SK-N-SH (cell line): Measurements from ENCODE around the gene SLC24A3. TPM values are rescaled to one million over a fixed set of nuclear protein-coding genes. Genes with fewer than 3 reads are reported as not detected.

Experiments
- CTCF ChIA-PET: fragments of 300-600, 350-600 bp; formaldehyde crosslinking; extraction: SDS; loops from one replicate; lab custom pipeline; 2021; lab: Yijun Ruan, JAX
- POLR2A ChIA-PET: fragments of 350-600 bp; sonication (Branson Sonifier 250); formaldehyde crosslinking; extraction: SDS; loops from one replicate; lab custom pipeline; 2020; ENCODE audit warnings: antibody characterized with exemption, inconsistent platforms; lab: Yijun Ruan, JAX
- DNase-seq: peaks from one replicate; pipeline ENCODE4 v3.0.0; 2012
- H2AFZ ChIP-seq: fragments of 200-600 bp; sonication (generic); 2 replicates; pipeline ENCODE4 v1.8.1; 2016; ENCODE audit warnings: antibody characterized with exemption, mild to moderate bottlenecking, low read depth
- H3F3A ChIP-seq: fragments of 200-600 bp; sonication (generic); replicated peaks from 2 replicates; pipeline ENCODE3; 2016; ENCODE audit warnings: antibody characterized with exemption, mild to moderate bottlenecking; ENCODE audit not compliant: insufficient read depth
- H3K27ac ChIP-seq, 2 experiments: fragments of 200-500 bp in 1 of 2; fragments of 200-600 bp in 1 of 2; sonication (Bioruptor generic) in 1 of 2; sonication (generic), shearing (Covaris generic) in 1 of 2; 2 replicates each; pipeline versions ENCODE4 v1.5.1 to v1.6.1; 2014 to 2016; ENCODE audit warnings: low read depth in 2 of 2, inconsistent platforms in 1 of 2, low read length in 1 of 2, mild to moderate bottlenecking in 1 of 2, mixed read lengths in 1 of 2
- H3K27me3 ChIP-seq: fragments of 200-600 bp; sonication (generic), shearing (Covaris generic); 2 replicates; pipeline ENCODE4 v1.6.1; 2016; ENCODE audit warnings: mixed run types; ENCODE audit not compliant: insufficient read depth
- H3K36me3 ChIP-seq, 2 experiments: fragments of 200-500 bp in 1 of 2; fragments of 200-600 bp in 1 of 2; sonication (Bioruptor generic) in 1 of 2; sonication (generic) in 1 of 2; replicated peaks in 1 of 2; 2 replicates each; pipeline versions ENCODE3 to v1.5.1; 2014 to 2016; ENCODE audit warnings: low read length in 1 of 2, mild to moderate bottlenecking in 1 of 2; ENCODE audit not compliant: insufficient read depth in 2 of 2, control insufficient read depth in 1 of 2
- H3K4me1 ChIP-seq, 2 experiments: fragments of 200-500 bp in 1 of 2; fragments of 200-600 bp in 1 of 2; sonication (Bioruptor generic) in 1 of 2; sonication (generic), shearing (Covaris generic) in 1 of 2; 2 replicates each; pipeline versions ENCODE4 v1.5.1 to v1.6.1; 2014 to 2016; ENCODE audit warnings: low read depth in 1 of 2, low read length in 1 of 2, mixed run types in 1 of 2; ENCODE audit not compliant: insufficient read depth in 2 of 2, control insufficient read depth in 1 of 2
- H3K4me2 ChIP-seq: fragments of 200-600 bp; sonication (generic), shearing (Covaris generic); 2 replicates; pipeline ENCODE4 v1.6.1; 2017; ENCODE audit warnings: mixed run types
- H3K4me3 ChIP-seq, 2 experiments: fragments of 200-500 bp in 1 of 2; fragments of 200-600 bp in 1 of 2; sonication (Bioruptor generic) in 1 of 2; sonication (generic), shearing (Covaris generic) in 1 of 2; 2 replicates each; pipeline versions ENCODE4 v1.5.1 to v1.8.1; 2014 to 2016; ENCODE audit warnings: low read depth in 2 of 2, inconsistent platforms in 1 of 2, low read length in 1 of 2, mild to moderate bottlenecking in 1 of 2, mixed read lengths in 1 of 2, moderate library complexity in 1 of 2
- H3K79me2 ChIP-seq: fragments of 200-600 bp; sonication (generic); 2 replicates; pipeline ENCODE4 v1.8.1; 2017; ENCODE audit warnings: mild to moderate bottlenecking; ENCODE audit not compliant: insufficient read depth
- H3K9ac ChIP-seq: fragments of 200-600 bp; sonication (generic); 2 replicates; pipeline ENCODE4 v1.6.1; 2017; ENCODE audit warnings: mixed run types
- H3K9me2 ChIP-seq: fragments of 200-600 bp; sonication (generic); 2 replicates; pipeline ENCODE4 v1.6.1; 2017; ENCODE audit warnings: mixed run types
- H3K9me3 ChIP-seq: fragments of 200-600 bp; sonication (generic); 2 replicates; pipeline ENCODE4 v1.6.1; 2017; ENCODE audit warnings: mixed run types, mild to moderate bottlenecking, moderate library complexity
- H4K20me1 ChIP-seq: fragments of 200-600 bp; sonication (generic); 2 replicates; pipeline ENCODE4 v1.6.1; 2017; ENCODE audit warnings: mild to moderate bottlenecking, mixed run types; ENCODE audit not compliant: insufficient read depth
- FOSL2 ChIP-seq: IDR thresholded peaks from 2 replicates; pipeline ENCODE4 v1.4.0; 2012; ENCODE audit warnings: low read depth, mild to moderate bottlenecking, moderate library complexity, borderline replicate concordance
- FOXJ3 ChIP-seq: sonication (generic); formaldehyde crosslinking; IDR thresholded peaks from 2 replicates; pipeline ENCODE4 v1.5.1; 2020; ENCODE audit warnings: mild to moderate bottlenecking, missing genetic modification reagents
- GABPA ChIP-seq: IDR thresholded peaks from 2 replicates; pipeline ENCODE4 v1.4.0; 2012; ENCODE audit warnings: low read depth, mild to moderate bottlenecking
- NFIC ChIP-seq: IDR thresholded peaks from 2 replicates; pipeline ENCODE4 v1.4.0; 2012; ENCODE audit warnings: borderline replicate concordance
- NRF1 ChIP-seq: IDR thresholded peaks from 2 replicates; pipeline ENCODE4 v1.6.1; 2012; ENCODE audit warnings: low read depth, mild to moderate bottlenecking, low read length
- PBX3 ChIP-seq: IDR thresholded peaks from 2 replicates; pipeline ENCODE4; 2012
- POLR2AphosphoS5 ChIP-seq: IDR thresholded peaks from 2 replicates; pipeline ENCODE4 v1.6.1; 2012; ENCODE audit warnings: low read depth, low read length
- RCOR1 ChIP-seq: fragments of 150-350 bp; IDR thresholded peaks from 2 replicates; pipeline ENCODE4 v1.6.1; 2017; ENCODE audit warnings: antibody characterized with exemption, low read length
- REST ChIP-seq: IDR thresholded peaks from 2 replicates; pipeline ENCODE4 v1.6.1; 2012; ENCODE audit warnings: mild to moderate bottlenecking, low read depth, low read length, moderate library complexity
- RFX5 ChIP-seq: IDR thresholded peaks from 2 replicates; pipeline ENCODE4 v1.6.1; 2012; ENCODE audit warnings: mild to moderate bottlenecking, improper control_type of control experiment, low read length
- RXRA ChIP-seq: IDR thresholded peaks from 2 replicates; pipeline ENCODE4 v1.4.0; 2012; ENCODE audit warnings: low read depth, mild to moderate bottlenecking, borderline replicate concordance
- SIN3A ChIP-seq: IDR thresholded peaks from 2 replicates; pipeline ENCODE4 v1.6.1; 2012; ENCODE audit warnings: low read depth, mild to moderate bottlenecking, low read length, moderate library complexity, borderline replicate concordance
- SMC3 ChIP-seq: IDR thresholded peaks from 2 replicates; pipeline ENCODE4 v1.6.1; 2012; ENCODE audit warnings: low read depth, low read length, improper control_type of control experiment
- TAF1 ChIP-seq: IDR thresholded peaks from 2 replicates; pipeline ENCODE4 v1.6.1; 2012; ENCODE audit warnings: low read depth, mild to moderate bottlenecking, low read length, moderate library complexity, borderline replicate concordance
- TCF12 ChIP-seq: IDR thresholded peaks from 2 replicates; pipeline ENCODE4 v1.4.0; 2012
- TEAD4 ChIP-seq: IDR thresholded peaks from 2 replicates; pipeline ENCODE4 v1.4.0; 2012; ENCODE audit warnings: mild to moderate bottlenecking, borderline replicate concordance; ENCODE audit not compliant: insufficient read depth
- USF2 ChIP-seq: fragments of 150-350 bp; IDR thresholded peaks from 2 replicates; pipeline ENCODE4 v1.6.1; 2017; ENCODE audit warnings: antibody characterized with exemption, low read length, low read depth, borderline replicate concordance
- WGBS: methylation state at CpG from one replicate; pipeline ENCODE4 v1.1.6; 2017; ENCODE audit warnings: low lambda C conversion rate; 5-methylcytosine and 5-hydroxymethylcytosine counted together
- polyA plus RNA-seq, 3 experiments: library from polyadenylated mRNA; depleted of rRNA; stranded (reverse); fragments of >200 nt; gene quantifications; 2 replicates each; pipeline ENCODE4 v1.2.3, GENCODE V29; 2012
- TF ChIP-seq, protein P1 (sequence below): fragments of 150-350 bp; IDR thresholded peaks from 2 replicates; pipeline ENCODE4 v1.6.1; 2016; ENCODE audit warnings: mild to moderate bottlenecking, low read depth, low read length
- TF ChIP-seq, protein P2 (sequence below): fragments of 200-600 bp; sonication (generic); IDR thresholded peaks from 2 replicates; pipeline ENCODE4 v1.6.1; 2017; ENCODE audit warnings: antibody characterized with exemption, mild to moderate bottlenecking, moderate library complexity
- TF ChIP-seq, protein P3 (sequence below): IDR thresholded peaks from 2 replicates; pipeline ENCODE4 v1.4.0; 2012; ENCODE audit warnings: low read depth, borderline replicate concordance

Gene SLC24A3
- not detected in 2 replicates for polyA plus RNA-seq (2012; rRNA removed)
- not detected in 2 replicates for polyA plus RNA-seq (2012; cell fraction: cytosol; rRNA removed)
- polyA plus RNA-seq (2012; cell fraction: nucleus; rRNA removed): not detected in 2 replicates

- Histone ChIP-seq H3K4me1 (no peaks in the 10 kb centered on the region; a peak in 1 of 4 replicates), H3K9me2 (no peaks in the 10 kb centered on the region), H3K27me3 (peaks cover 73% of the 10 kb centered on the region), H3K4me2 (peak within 1 kb of the TSS; percentile 15; the same call in 1 of the 2 replicates), H3K36me3 (no peaks in the 10 kb centered on the region), H3K79me2 (no peaks in the 10 kb centered on the region), H3F3A (no peaks in the 10 kb centered on the region), H3K4me3 (no peak within 1 kb of the TSS), H3K9ac (no peak within 1 kb of the TSS), H3K9me3 (no peaks in the 10 kb centered on the region), H3K27ac (no peak within 1 kb of the TSS), H4K20me1 (no peaks in the 10 kb centered on the region), H2AFZ (no peak within 1 kb of the TSS)
- no peak for DNase-seq
- ChIA-PET POLR2A (no interaction called here), CTCF (no interaction called here)
- TF ChIP-seq TCF12 (no peak), NRF1 (no peak), NFIC (no peak), SMC3 (no peak), FOSL2 (no peak), GABPA (no peak), USF2 (no peak), RXRA (no peak), SIN3A (no peak), FOXJ3 (CRISPR knock-in tag) (no peak), PBX3 (no peak), TEAD4 (no peak), POLR2AphosphoS5 (no peak), RCOR1 (no peak), TAF1 (no peak), REST (no peak), RFX5 (no peak)
- TF ChIP-seq, protein P1, sequence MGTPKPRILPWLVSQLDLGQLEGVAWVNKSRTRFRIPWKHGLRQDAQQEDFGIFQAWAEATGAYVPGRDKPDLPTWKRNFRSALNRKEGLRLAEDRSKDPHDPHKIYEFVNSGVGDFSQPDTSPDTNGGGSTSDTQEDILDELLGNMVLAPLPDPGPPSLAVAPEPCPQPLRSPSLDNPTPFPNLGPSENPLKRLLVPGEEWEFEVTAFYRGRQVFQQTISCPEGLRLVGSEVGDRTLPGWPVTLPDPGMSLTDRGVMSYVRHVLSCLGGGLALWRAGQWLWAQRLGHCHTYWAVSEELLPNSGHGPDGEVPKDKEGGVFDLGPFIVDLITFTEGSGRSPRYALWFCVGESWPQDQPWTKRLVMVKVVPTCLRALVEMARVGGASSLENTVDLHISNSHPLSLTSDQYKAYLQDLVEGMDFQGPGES: no peak
- TF ChIP-seq, protein P2, sequence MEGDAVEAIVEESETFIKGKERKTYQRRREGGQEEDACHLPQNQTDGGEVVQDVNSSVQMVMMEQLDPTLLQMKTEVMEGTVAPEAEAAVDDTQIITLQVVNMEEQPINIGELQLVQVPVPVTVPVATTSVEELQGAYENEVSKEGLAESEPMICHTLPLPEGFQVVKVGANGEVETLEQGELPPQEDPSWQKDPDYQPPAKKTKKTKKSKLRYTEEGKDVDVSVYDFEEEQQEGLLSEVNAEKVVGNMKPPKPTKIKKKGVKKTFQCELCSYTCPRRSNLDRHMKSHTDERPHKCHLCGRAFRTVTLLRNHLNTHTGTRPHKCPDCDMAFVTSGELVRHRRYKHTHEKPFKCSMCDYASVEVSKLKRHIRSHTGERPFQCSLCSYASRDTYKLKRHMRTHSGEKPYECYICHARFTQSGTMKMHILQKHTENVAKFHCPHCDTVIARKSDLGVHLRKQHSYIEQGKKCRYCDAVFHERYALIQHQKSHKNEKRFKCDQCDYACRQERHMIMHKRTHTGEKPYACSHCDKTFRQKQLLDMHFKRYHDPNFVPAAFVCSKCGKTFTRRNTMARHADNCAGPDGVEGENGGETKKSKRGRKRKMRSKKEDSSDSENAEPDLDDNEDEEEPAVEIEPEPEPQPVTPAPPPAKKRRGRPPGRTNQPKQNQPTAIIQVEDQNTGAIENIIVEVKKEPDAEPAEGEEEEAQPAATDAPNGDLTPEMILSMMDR: no peak
- TF ChIP-seq, protein P3, sequence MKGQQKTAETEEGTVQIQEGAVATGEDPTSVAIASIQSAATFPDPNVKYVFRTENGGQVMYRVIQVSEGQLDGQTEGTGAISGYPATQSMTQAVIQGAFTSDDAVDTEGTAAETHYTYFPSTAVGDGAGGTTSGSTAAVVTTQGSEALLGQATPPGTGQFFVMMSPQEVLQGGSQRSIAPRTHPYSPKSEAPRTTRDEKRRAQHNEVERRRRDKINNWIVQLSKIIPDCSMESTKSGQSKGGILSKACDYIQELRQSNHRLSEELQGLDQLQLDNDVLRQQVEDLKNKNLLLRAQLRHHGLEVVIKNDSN: no peak
- WGBS: 11% methylated on average over 30 of the region's 61 CpGs
These were observed at the start of gene SLC24A3 for GRCh38 chr20:19212469-19212815. TSS of gene SLC24A3 (plus strand) at chr20:19212642.
